Mesendoderm (in vitro differentiated cells): ENCODE measurements around the gene BCL7B.
"Not testable (repeated sequence)": the region's sequence is repeated elsewhere in the genome, so short reads cannot be mapped to it uniquely, and the experiment has no call there.

Experiments used
- DNase-seq: peaks from one replicate; pipeline ENCODE4 v3.0.0; 2013
- H2AK5ac ChIP-seq: 2 replicates; pipeline ENCODE4 v1.6.1; 2013; ENCODE audit warnings: low read length, inconsistent platforms
- H2BK120ac ChIP-seq: 2 replicates; pipeline ENCODE4 v1.6.1; 2013; ENCODE audit warnings: low read depth, mild to moderate bottlenecking, low read length, moderate library complexity, mixed read lengths
- H2BK15ac ChIP-seq: replicated peaks from 2 replicates; pipeline ENCODE4 v1.6.1; 2013; ENCODE audit warnings: low read depth, mild to moderate bottlenecking, moderate library complexity
- H2BK5ac ChIP-seq: 2 replicates; pipeline ENCODE4 v1.6.1; 2013; ENCODE audit warnings: low read length, inconsistent platforms
- H3K18ac ChIP-seq: 2 replicates; pipeline ENCODE4 v1.6.1; 2013; ENCODE audit warnings: mild to moderate bottlenecking, low read length, mixed read lengths
- H3K23ac ChIP-seq: one replicate; pipeline ENCODE4 v1.6.1; 2013; ENCODE audit warnings: low read length
- H3K27ac ChIP-seq: 2 replicates; pipeline ENCODE4 v1.5.1; 2013; ENCODE audit warnings: low read depth, mild to moderate bottlenecking, inconsistent platforms, low read length, moderate library complexity
- H3K27me3 ChIP-seq: 2 replicates; pipeline ENCODE4 v1.6.1; 2013; ENCODE audit warnings: low read length, control low read depth, mild to moderate bottlenecking, inconsistent platforms; ENCODE audit not compliant: insufficient read depth, poor library complexity
- H3K36me3 ChIP-seq: 2 replicates; pipeline ENCODE4 v1.6.1; 2013; ENCODE audit warnings: low read length, inconsistent platforms; ENCODE audit not compliant: control insufficient read depth, insufficient read depth
- H3K4ac ChIP-seq: one replicate; pipeline ENCODE4 v1.6.1; 2013; ENCODE audit warnings: low read depth, mild to moderate bottlenecking, low read length, moderate library complexity
- H3K4me1 ChIP-seq: 2 replicates; pipeline ENCODE4 v1.6.1; 2013; ENCODE audit warnings: low read depth, low read length, inconsistent platforms; ENCODE audit not compliant: control insufficient read depth
- H3K4me2 ChIP-seq: 2 replicates; pipeline ENCODE4 v1.6.1; 2013; ENCODE audit warnings: low read length
- H3K4me3 ChIP-seq: 2 replicates; pipeline ENCODE4 v1.5.1; 2013; ENCODE audit warnings: mild to moderate bottlenecking, low read length
- H3K56ac ChIP-seq: one replicate; pipeline ENCODE4 v1.6.1; 2013; ENCODE audit warnings: low read length
- H3K79me1 ChIP-seq: 2 replicates; pipeline ENCODE4 v1.6.1; 2013; ENCODE audit warnings: low read length, inconsistent platforms
- H3K79me2 ChIP-seq: 2 replicates; pipeline ENCODE4 v1.6.1; 2013; ENCODE audit warnings: mild to moderate bottlenecking, low read length; ENCODE audit not compliant: control insufficient read depth, insufficient read depth
- H3K9ac ChIP-seq: 2 replicates; pipeline ENCODE4 v1.6.1; 2013; ENCODE audit warnings: low read length, inconsistent platforms
- H4K5ac ChIP-seq: one replicate; pipeline ENCODE4 v1.6.1; 2013; ENCODE audit warnings: low read length
- H4K8ac ChIP-seq: one replicate; pipeline ENCODE4 v1.6.1; 2013; ENCODE audit warnings: low read depth, mild to moderate bottlenecking, control low read depth, low read length, moderate library complexity
- WGBS: extraction: QIAGEN DNeasy Blood & Tissue Kit; methylation state at CpG from one replicate; pipeline ENCODE4 v1.1.7; 2013; ENCODE audit warnings: low lambda C conversion rate, missing lambda C conversion rate; ENCODE audit not compliant: insufficient coverage; ENCODE audit errors: extremely low coverage; 5-methylcytosine and 5-hydroxymethylcytosine counted together

Gene BCL7B

DNA sequence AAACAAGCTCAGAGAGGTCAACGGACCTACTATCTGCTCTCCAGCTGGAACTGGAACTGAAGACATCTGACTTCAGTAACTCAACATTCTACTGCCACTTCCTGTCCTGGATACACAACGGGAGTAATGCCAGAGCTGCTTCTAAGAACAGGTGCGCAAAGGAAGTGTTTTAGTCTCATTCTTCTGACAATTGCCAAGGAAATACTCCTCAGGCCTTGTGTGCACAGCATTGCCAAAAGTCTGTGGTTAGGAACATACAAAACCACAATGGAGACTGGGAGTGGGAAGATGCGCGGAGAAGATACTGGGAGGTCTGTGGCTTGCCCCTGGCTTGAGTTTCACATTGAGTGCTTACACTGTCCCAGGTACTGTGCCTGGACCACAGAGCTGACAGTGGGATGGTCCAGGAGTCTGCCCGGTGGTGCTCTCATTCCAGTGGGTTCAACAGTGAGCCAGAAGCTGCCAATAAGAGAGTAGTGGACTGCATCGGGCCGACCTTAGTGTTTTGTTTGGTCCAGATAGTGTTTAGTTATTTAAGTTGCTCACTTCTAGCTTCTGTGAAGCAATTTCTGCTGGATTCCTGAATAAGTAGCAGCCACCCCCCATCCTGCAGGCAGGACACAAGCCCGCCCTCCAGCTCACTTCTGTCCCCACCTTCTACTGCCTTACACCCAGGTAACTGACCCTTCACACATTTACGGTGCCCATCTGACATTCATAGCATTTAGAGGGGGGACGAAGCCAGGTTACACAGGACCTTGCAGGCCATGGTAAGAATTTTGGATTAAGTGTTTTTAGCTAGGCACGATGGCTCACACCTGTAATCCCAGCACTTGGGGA is 10.6 kb upstream of the BCL7B start:
- Histone ChIP-seq H3K27me3 (no peaks in the 10 kb centered on the region), H3K4me3 (no peak overlapping the region), H3K4me2 (no peak overlapping the region), H3K18ac (no peak overlapping the region), H2BK15ac (no peak overlapping the region), H2BK120ac (no peak overlapping the region), H4K8ac (no peak overlapping the region), H3K56ac (no peak overlapping the region), H3K79me1 (no peaks in the 10 kb centered on the region), H3K27ac (no peak overlapping the region), H2AK5ac (no peak overlapping the region), H2BK5ac (no peak overlapping the region), H4K5ac (no peak overlapping the region), H3K4ac (no peak overlapping the region), H3K23ac (no peak overlapping the region), H3K79me2 (no peaks in the 10 kb centered on the region), H3K4me1 (no peaks in the 10 kb centered on the region), H3K36me3 (peaks cover 8% of the 10 kb centered on the region), H3K9ac (no peak overlapping the region)
- WGBS = no CpG with 5 or more reads among the region's 12 CpGs
- DNase-seq = no peak

DNA sequence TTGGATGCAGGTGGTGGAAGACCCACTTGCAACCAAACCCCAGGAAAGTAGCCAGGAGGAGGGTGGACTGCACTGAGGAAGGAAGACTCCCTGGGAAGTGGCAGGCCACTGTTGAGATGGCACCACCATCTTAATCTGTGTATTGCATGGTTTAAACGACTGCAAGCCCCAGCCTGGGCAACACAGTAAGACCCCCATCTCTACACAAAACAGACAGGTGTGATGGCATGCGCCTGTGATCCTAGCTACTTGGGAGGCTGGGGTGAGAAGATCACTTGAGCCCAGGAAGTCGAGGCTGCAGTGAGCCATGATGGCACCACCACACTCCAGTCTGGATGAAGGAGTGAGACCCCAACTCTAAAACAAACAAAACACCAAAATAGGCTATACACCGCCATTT is 9.7 kb upstream of the BCL7B start:
- H2BK120ac ChIP-seq = no peak overlapping the region
- no peak overlapping the region for H3K4me2 ChIP-seq
- H4K5ac ChIP-seq = no peak overlapping the region
- no peaks in the 10 kb centered on the region for H3K27me3 ChIP-seq
- no peak overlapping the region for H2AK5ac ChIP-seq
- WGBS = no CpG with 5 or more reads among the region's 4 CpGs
- no peaks in the 10 kb centered on the region for H3K79me2 ChIP-seq
- H3K56ac ChIP-seq = no peak overlapping the region
- H2BK15ac ChIP-seq = no peak overlapping the region
- H3K18ac ChIP-seq = no peak overlapping the region
- no peak overlapping the region for H4K8ac ChIP-seq
- peaks cover 5% of the 10 kb centered on the region for H3K36me3 ChIP-seq
- no peak overlapping the region for H3K23ac ChIP-seq
- H3K79me1 ChIP-seq = no peaks in the 10 kb centered on the region
- no peak overlapping the region for H3K27ac ChIP-seq
- H3K4ac ChIP-seq = no peak overlapping the region
- no peaks in the 10 kb centered on the region for H3K4me1 ChIP-seq
- H3K9ac ChIP-seq = no peak overlapping the region
- H2BK5ac ChIP-seq = no peak overlapping the region
- H3K4me3 ChIP-seq = no peak overlapping the region
- DNase-seq = no peak

DNA sequence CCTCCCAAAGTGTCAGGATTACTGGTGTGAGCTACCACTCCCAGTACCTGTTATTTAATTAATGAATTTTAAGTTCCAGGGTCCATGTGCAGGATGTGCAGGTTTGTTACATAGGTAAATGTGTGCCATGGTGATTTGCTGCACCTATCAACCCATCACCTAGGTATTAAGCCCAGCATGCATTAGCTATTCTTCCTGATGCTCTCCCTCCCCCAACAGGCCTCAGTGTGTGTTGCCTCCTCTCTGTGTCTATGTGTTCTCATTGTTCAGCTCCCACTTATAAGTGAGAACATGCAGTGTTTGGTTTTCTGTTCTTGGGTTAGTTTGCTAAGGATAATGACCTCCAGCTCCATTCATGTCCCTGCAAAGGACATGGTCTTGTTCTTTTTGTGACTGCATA is 8.9 kb upstream of the BCL7B start:
- H3K36me3 ChIP-seq, H2AK5ac ChIP-seq, H2BK15ac ChIP-seq, H2BK5ac ChIP-seq, H4K5ac ChIP-seq, H3K27ac ChIP-seq, H4K8ac ChIP-seq, H2BK120ac ChIP-seq, DNase-seq, H3K79me1 ChIP-seq, H3K9ac ChIP-seq, H3K4me3 ChIP-seq, H3K18ac ChIP-seq, H3K4me2 ChIP-seq, H3K56ac ChIP-seq, H3K4me1 ChIP-seq, H3K4ac ChIP-seq, H3K23ac ChIP-seq, H3K27me3 ChIP-seq, H3K79me2 ChIP-seq: not testable (repeated sequence)

DNA sequence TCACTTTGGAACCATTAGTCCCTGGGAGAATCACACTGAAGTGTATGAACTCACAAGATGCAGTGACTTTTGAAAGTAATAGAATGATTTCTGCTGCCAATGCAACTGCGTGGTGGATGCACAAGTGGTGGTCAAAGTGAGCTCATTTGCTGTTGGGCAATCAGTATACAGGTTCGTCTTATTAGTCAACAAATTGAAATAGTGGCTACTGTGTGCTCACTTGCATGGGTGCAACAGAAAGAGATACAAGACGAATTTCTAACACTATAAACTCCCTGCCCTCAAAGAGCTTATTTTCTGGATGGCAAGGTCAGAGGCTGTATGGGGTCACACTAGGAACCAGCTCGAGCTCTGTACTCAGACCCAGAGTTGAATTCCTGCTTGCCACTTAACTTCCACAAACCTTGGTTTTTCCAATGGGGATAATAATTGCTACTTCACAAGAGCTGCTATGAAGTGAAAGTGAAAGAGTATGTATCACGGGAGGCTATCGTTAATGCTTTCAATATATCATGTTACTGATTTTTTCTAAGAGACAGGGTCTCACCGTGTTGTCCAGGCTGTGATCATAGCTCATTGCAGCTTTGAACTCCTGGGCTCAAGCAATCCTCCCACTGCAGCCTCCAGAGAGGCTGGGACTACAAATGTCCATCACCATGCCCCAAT is 8.3 kb upstream of the BCL7B start:
- Histone ChIP-seq H3K4me3 (no peak overlapping the region), H3K23ac (no peak overlapping the region), H3K4me1 (no peaks in the 10 kb centered on the region), H2AK5ac (no peak overlapping the region), H2BK120ac (no peak overlapping the region), H3K79me1 (no peaks in the 10 kb centered on the region), H3K18ac (no peak overlapping the region), H3K4ac (no peak overlapping the region), H3K79me2 (no peaks in the 10 kb centered on the region), H4K8ac (no peak overlapping the region), H3K9ac (no peak overlapping the region), H3K56ac (no peak overlapping the region), H3K27ac (no peak overlapping the region), H4K5ac (no peak overlapping the region), H2BK5ac (no peak overlapping the region), H2BK15ac (no peak overlapping the region), H3K36me3 (peaks cover 4% of the 10 kb centered on the region), H3K27me3 (no peaks in the 10 kb centered on the region), H3K4me2 (no peak overlapping the region)
- DNase-seq = no peak
- no CpG with 5 or more reads among the region's 7 CpGs for WGBS

DNA sequence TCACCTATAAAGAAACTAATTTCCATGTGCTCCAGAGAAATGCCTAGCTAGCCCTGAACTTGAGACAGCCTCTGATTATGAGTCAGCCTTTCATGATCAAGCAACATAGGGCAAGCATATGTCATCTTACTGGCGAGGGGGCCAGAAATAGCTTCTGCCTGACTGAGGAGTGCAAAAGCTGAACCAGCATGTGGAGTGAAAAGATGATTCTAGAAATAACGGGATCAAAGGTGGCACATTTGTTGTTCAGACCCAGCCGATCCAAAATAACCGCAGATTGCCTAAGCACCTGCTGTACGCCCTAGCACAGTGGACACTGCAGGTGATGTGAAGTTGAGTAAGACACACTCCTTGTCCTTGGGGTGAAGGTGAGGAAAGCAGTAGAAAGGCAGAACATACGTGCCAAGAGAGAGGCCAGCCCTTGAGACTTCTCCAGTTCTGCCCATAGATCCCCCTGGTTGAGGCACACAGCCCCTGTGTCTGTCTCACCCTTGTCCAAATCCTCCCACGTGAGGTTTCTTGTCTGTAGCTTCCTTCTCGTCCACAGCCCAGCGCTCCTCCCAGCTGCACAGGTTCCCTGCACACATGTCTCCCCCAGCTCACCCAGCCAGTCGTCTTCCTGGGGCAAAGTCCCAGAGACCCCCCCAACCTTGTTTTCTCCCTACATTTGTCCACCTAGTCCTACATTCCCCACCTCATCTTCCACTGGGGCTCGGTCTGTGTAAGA is 2.8 kb upstream of the BCL7B start:
- Histone ChIP-seq H2BK15ac (no peak overlapping the region), H4K8ac (no peak overlapping the region), H3K9ac (no peak overlapping the region), H3K4me2 (no peak overlapping the region), H3K4ac (no peak overlapping the region), H3K4me3 (no peak overlapping the region), H3K27ac (no peak overlapping the region), H2BK120ac (no peak overlapping the region), H3K56ac (no peak overlapping the region), H3K18ac (no peak overlapping the region), H3K27me3 (no peaks in the 10 kb centered on the region), H3K79me2 (peaks cover 11% of the 10 kb centered on the region), H2BK5ac (no peak overlapping the region), H3K23ac (no peak overlapping the region), H3K36me3 (no peaks in the 10 kb centered on the region), H3K79me1 (peaks cover 9% of the 10 kb centered on the region), H2AK5ac (no peak overlapping the region), H3K4me1 (no peaks in the 10 kb centered on the region), H4K5ac (no peak overlapping the region)
- WGBS = no CpG with 5 or more reads among the region's 11 CpGs
- DNase-seq = no peak
